ENCODE data around the gene SPEF2.

The SPEF2 gene, protein sequence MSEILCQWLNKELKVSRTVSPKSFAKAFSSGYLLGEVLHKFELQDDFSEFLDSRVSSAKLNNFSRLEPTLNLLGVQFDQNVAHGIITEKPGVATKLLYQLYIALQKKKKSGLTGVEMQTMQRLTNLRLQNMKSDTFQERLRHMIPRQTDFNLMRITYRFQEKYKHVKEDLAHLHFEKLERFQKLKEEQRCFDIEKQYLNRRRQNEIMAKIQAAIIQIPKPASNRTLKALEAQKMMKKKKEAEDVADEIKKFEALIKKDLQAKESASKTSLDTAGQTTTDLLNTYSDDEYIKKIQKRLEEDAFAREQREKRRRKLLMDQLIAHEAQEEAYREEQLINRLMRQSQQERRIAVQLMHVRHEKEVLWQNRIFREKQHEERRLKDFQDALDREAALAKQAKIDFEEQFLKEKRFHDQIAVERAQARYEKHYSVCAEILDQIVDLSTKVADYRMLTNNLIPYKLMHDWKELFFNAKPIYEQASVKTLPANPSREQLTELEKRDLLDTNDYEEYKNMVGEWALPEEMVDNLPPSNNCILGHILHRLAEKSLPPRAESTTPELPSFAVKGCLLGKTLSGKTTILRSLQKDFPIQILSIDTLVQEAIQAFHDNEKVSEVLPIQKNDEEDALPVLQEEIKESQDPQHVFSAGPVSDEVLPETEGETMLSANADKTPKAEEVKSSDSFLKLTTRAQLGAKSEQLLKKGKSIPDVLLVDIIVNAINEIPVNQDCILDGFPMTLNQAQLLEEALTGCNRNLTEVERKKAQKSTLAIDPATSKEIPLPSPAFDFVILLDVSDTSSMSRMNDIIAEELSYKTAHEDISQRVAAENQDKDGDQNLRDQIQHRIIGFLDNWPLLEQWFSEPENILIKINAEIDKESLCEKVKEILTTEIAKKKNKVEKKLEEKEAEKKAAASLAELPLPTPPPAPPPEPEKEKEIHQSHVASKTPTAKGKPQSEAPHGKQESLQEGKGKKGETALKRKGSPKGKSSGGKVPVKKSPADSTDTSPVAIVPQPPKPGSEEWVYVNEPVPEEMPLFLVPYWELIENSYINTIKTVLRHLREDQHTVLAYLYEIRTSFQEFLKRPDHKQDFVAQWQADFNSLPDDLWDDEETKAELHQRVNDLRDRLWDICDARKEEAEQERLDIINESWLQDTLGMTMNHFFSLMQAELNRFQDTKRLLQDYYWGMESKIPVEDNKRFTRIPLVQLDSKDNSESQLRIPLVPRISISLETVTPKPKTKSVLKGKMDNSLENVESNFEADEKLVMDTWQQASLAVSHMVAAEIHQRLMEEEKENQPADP (N-terminal part only)

DNA sequence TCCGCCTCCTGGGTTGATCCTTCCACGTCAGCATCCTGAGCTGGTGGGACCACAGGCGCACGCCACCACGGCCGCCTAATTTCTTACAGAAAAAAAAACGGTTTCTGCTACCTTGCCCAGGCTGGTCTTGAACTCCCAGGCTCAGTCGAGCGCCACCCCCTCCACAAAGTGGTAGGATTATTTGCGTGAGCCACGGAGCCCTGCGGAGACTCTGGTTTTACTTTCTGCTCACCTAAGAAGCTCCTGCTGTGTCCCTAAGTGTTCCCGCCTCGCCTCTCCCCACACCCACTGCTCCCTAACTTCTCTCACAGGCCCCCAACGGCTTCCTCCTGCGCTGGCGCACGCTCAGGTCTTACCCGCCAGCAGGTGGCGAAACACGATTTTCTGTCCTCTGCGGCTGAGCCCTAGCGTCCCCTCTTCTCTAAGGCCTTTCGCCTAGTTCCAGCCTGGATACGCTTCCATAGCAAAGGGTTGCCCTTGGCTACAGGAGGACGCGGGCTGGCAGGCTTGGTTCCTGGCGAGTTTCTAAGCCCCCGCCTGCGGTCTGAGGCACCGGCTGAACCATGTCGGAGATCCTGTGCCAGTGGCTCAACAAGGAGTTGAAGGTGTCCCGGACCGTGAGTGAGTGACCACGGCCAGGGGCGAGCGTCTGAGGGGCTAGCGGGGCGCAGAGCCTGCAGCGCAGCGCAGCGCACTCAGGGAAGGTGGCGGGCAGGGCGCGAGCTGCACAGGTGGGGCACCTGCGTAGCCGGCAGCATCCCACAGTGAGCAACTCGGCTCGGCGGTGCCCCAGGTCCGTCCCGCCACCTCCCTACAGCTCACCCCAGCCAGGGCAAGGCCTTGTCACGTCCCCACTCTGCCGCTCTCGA lies at the start of gene SPEF2:
SPEF2 (plus strand) TSS at position 429 of the 869 bp plus-strand sequence; CDS start at position 564, 135 bp downstream.
- H3K4me3 ChIP-seq (ENCODE audit: low read depth, low read length), result peak within 1 kb of the TSS; percentile 88
- ChIA-PET POLR2A (no interaction called here), CTCF (interaction anchor here (0.6 to 5.4 kb wide), 21 partner anchors 9 to 437 kb away, joined by 3 to 86 read pairs (median 4); no protein-coding TSS in a partner anchor)
- peak; percentile 55 for DNase-seq (ENCODE audit: low read depth, low spot score)
- TF ChIP-seq, protein P1, sequence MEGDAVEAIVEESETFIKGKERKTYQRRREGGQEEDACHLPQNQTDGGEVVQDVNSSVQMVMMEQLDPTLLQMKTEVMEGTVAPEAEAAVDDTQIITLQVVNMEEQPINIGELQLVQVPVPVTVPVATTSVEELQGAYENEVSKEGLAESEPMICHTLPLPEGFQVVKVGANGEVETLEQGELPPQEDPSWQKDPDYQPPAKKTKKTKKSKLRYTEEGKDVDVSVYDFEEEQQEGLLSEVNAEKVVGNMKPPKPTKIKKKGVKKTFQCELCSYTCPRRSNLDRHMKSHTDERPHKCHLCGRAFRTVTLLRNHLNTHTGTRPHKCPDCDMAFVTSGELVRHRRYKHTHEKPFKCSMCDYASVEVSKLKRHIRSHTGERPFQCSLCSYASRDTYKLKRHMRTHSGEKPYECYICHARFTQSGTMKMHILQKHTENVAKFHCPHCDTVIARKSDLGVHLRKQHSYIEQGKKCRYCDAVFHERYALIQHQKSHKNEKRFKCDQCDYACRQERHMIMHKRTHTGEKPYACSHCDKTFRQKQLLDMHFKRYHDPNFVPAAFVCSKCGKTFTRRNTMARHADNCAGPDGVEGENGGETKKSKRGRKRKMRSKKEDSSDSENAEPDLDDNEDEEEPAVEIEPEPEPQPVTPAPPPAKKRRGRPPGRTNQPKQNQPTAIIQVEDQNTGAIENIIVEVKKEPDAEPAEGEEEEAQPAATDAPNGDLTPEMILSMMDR (IDR thresholded peaks at IDR 0.05; ENCODE audit: insufficient read depth, low read length, missing control alignments), result peak; percentile 93

DNA sequence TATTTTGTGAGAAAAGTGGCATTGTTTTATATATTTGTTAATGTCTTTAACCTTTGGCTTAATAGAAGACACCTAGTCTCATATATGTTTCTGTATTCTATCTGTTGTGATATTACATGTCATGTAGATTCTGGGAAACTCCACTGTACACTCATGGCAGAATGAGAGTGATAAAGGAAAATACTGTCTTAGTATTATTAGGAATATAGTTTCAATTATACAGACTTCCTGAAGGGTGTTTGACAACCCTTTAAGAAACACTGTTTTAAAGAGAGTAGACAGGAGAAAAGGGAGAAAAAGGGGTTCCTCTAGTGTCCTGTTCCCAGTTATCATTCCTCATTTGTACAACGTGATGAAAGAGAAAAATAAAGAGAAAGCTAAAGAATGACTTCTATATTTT lies 42.1 kb upstream of the SPEF2 start:
- CTCF ChIA-PET, result no interaction called here
- TF ChIP-seq, protein P1 (IDR thresholded peaks at IDR 0.05; ENCODE audit: insufficient read depth, low read length, missing control alignments), result no peak
- DNase-seq (ENCODE audit: low read depth, low spot score), result no peak
- POLR2A ChIA-PET, result no interaction called here
- H3K4me3 ChIP-seq (ENCODE audit: low read depth, low read length), result no peak overlapping the region

DNA sequence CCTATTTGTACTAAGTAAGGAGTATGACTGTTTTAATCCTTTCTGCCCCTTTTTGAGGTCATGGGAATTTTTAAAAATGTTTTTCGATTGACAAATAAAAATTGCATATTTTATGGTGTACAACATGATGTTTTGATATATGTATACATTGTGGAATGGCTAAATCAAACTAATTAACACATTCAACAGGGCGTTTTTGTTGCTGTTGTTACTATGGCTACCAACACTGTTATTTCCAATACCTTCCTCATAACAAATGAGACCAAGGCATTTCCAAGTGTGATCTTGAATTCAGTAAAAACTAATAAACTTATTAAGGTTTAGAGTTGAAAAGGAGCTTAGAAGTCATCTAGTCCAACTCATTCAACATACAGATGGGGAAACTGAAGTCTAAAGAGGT lies 30.2 kb upstream of the SPEF2 start:
- TF ChIP-seq, protein P1 (IDR thresholded peaks at IDR 0.05; ENCODE audit: insufficient read depth, low read length, missing control alignments), result no peak
- no peak for DNase-seq (ENCODE audit: low read depth, low spot score)
- POLR2A ChIA-PET, result no interaction called here
- CTCF ChIA-PET, result no interaction called here
- H3K4me3 ChIP-seq (ENCODE audit: low read depth, low read length), result no peak overlapping the region

DNA sequence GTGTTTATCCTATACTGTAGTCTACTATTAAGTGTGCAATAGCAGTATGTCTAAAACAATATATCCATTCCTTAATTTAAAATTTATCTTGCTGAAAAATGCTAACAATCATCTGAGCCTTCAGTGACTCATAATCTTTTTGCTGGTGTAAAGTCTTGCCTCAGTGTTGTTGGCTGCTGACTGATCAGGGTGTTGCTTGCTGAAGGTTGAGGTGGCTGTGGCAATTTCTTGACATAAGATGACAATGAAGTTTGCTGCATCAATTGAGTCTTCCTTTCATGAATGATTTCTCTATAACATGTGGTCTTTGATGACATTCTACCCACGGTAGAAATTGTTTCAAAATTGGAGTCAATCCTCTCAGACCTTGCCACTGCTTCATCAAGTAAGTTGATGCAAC lies 24.3 kb upstream of the SPEF2 start:
- no peak overlapping the region for H3K4me3 ChIP-seq (ENCODE audit: low read depth, low read length)
- TF ChIP-seq, protein P1 (IDR thresholded peaks at IDR 0.05; ENCODE audit: insufficient read depth, low read length, missing control alignments), result no peak
- CTCF ChIA-PET, result no interaction called here
- no peak for DNase-seq (ENCODE audit: low read depth, low spot score)
- POLR2A ChIA-PET, result no interaction called here

DNA sequence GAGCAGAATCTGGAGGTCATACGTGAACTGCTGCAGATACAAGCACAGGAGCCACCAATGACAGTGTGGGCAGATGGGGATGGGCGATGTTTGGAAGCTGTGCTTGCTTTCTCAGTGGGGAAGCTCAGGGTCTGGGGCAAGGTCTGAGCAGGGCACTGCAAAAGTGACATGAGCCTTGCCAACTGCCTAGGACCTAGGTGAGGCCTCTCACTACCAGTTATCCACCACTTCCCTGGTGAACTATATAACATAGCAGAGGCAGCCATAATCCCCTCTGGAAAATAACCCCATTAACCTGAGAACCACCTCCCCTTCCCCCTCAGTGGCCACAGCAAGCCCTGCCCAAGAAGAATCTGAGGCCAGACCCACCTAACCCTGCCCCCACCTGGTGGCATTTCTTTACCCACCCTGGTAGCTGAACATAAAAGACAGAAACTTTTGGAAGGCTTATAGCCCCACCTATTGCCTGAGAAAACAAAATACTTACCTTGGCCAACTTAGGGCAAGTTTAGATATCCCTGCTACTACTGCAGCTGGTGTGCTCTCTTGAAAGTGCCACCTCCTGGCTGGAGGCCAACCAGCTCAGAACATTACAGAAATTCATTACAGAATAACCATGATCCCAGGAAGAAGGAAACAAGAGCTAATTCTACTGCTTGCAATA lies 18.8 kb upstream of the SPEF2 start:
- H3K4me3 ChIP-seq (ENCODE audit: low read depth, low read length), result no peak overlapping the region
- TF ChIP-seq, protein P1 (IDR thresholded peaks at IDR 0.05; ENCODE audit: insufficient read depth, low read length, missing control alignments), result no peak
- ChIA-PET CTCF (interaction anchor here (1.9 kb wide), 1 partner anchor 19 kb away, joined by 6 read pairs; the partner anchor contains the start of gene SPEF2), POLR2A (no interaction called here)
- no peak for DNase-seq (ENCODE audit: low read depth, low spot score)
